H9 (cell line): Measurements from ENCODE around the gene SULT1A2. TPM values are rescaled to one million over a fixed set of nuclear protein-coding genes. Genes with fewer than 3 reads are reported as not detected.

Experiments
- DNase-seq: peaks from one replicate; pipeline ENCODE4 v3.0.0-alpha.2; 2017
- H2AFZ ChIP-seq: one replicate; pipeline ENCODE4 v1.6.1; 2013; ENCODE audit warnings: mild to moderate bottlenecking, low read length, control low read depth, moderate library complexity
- H2AK5ac ChIP-seq: 2 replicates; pipeline ENCODE4 v1.6.1; 2013; ENCODE audit warnings: low read length, control low read depth, mixed read lengths; ENCODE audit not compliant: insufficient read length
- H2BK120ac ChIP-seq: one replicate; pipeline ENCODE4 v1.6.1; 2013; ENCODE audit warnings: low read depth, mild to moderate bottlenecking, low read length, control low read depth, inconsistent platforms; ENCODE audit not compliant: poor library complexity, severe bottlenecking
- H2BK12ac ChIP-seq: 2 replicates; pipeline ENCODE4 v1.6.1; 2013; ENCODE audit warnings: low read length, control low read depth, mixed read lengths, low read depth; ENCODE audit not compliant: insufficient read length
- H2BK15ac ChIP-seq: 2 replicates; pipeline ENCODE4 v1.6.1; 2013; ENCODE audit warnings: low read depth, low read length, control low read depth
- H2BK20ac ChIP-seq: one replicate; pipeline ENCODE4 v1.6.1; 2013; ENCODE audit warnings: low read depth, mild to moderate bottlenecking, low read length, control low read depth, inconsistent platforms; ENCODE audit not compliant: poor library complexity, severe bottlenecking
- H2BK5ac ChIP-seq: 2 replicates; pipeline ENCODE4 v1.6.1; 2013; ENCODE audit warnings: low read length, control low read depth, mixed read lengths; ENCODE audit not compliant: insufficient read length
- H3K14ac ChIP-seq: 2 replicates; pipeline ENCODE4 v1.6.1; 2013; ENCODE audit warnings: low read length, control low read depth; ENCODE audit not compliant: insufficient read depth
- H3K18ac ChIP-seq: 2 replicates; pipeline ENCODE4 v1.6.1; 2013; ENCODE audit warnings: low read depth, mild to moderate bottlenecking, mixed read lengths, low read length, control low read depth; ENCODE audit not compliant: insufficient read length
- H3K23ac ChIP-seq: 2 replicates; pipeline ENCODE4 v1.6.1; 2013; ENCODE audit warnings: low read length, control low read depth, mixed read lengths, low read depth; ENCODE audit not compliant: insufficient read length
- H3K23me2 ChIP-seq: 2 replicates; pipeline ENCODE4 v1.6.1; 2013; ENCODE audit warnings: low read depth, mild to moderate bottlenecking, mixed read lengths, low read length, control low read depth; ENCODE audit not compliant: insufficient read length, poor library complexity, severe bottlenecking
- H3K27ac ChIP-seq: 2 replicates; pipeline ENCODE4 v1.5.1; 2013; ENCODE audit warnings: low read length, control low read depth, mixed read lengths, low read depth; ENCODE audit not compliant: insufficient read length
- H3K27me3 ChIP-seq: 2 replicates; pipeline ENCODE4 v1.6.1; 2013; ENCODE audit warnings: low read length, control low read depth, inconsistent platforms; ENCODE audit not compliant: insufficient read depth
- H3K4ac ChIP-seq: 2 replicates; pipeline ENCODE4 v1.6.1; 2013; ENCODE audit warnings: low read depth, mild to moderate bottlenecking, control low read depth, inconsistent platforms, low read length, moderate library complexity
- H3K4me1 ChIP-seq: 2 replicates; pipeline ENCODE4 v1.6.1; 2013; ENCODE audit warnings: low read length, control low read depth, inconsistent platforms; ENCODE audit not compliant: insufficient read depth
- H3K4me2 ChIP-seq: 2 replicates; pipeline ENCODE4 v1.6.1; 2013; ENCODE audit warnings: low read length, control low read depth, mixed read lengths; ENCODE audit not compliant: insufficient read length, insufficient read depth
- H3K56ac ChIP-seq: 2 replicates; pipeline ENCODE4 v1.6.1; 2013; ENCODE audit warnings: low read depth, mild to moderate bottlenecking, mixed read lengths, low read length, control low read depth; ENCODE audit not compliant: insufficient read length
- H3K79me1 ChIP-seq: 2 replicates; pipeline ENCODE4 v1.6.1; 2013; ENCODE audit warnings: low read depth, mild to moderate bottlenecking, moderate library complexity, low read length, control low read depth, inconsistent platforms; ENCODE audit not compliant: insufficient read depth, poor library complexity, severe bottlenecking
- H3K79me2 ChIP-seq: 2 replicates; pipeline ENCODE4 v1.6.1; 2013; ENCODE audit warnings: low read length, control low read depth, inconsistent platforms; ENCODE audit not compliant: insufficient read depth
- H3K9ac ChIP-seq: 2 replicates; pipeline ENCODE4 v1.6.1; 2013; ENCODE audit warnings: low read length, control low read depth, mixed read lengths; ENCODE audit not compliant: insufficient read length; ENCODE audit errors: extremely low read depth
- H3K9me3 ChIP-seq: one replicate; pipeline ENCODE4 v1.6.1; 2013; ENCODE audit warnings: low read depth, low read length, inconsistent platforms; ENCODE audit not compliant: control insufficient read depth
- H3T11ph ChIP-seq: one replicate; pipeline ENCODE4 v1.6.1; 2013; ENCODE audit warnings: mild to moderate bottlenecking, low read length, control low read depth, inconsistent platforms
- H4K20me1 ChIP-seq: one replicate; pipeline ENCODE4 v1.6.1; 2013; ENCODE audit not compliant: control insufficient read depth, insufficient read length, insufficient read depth
- H4K5ac ChIP-seq: 2 replicates; pipeline ENCODE4 v1.6.1; 2013; ENCODE audit warnings: low read depth, mild to moderate bottlenecking, mixed read lengths, low read length, control low read depth; ENCODE audit not compliant: insufficient read length
- H4K8ac ChIP-seq: replicated peaks from 2 replicates; pipeline ENCODE4 v1.6.1; 2013; ENCODE audit warnings: low read length, control low read depth, mixed read lengths, low read depth; ENCODE audit not compliant: insufficient read length
- H4K91ac ChIP-seq: 2 replicates; pipeline ENCODE4 v1.6.1; 2013; ENCODE audit warnings: low read depth, mild to moderate bottlenecking, moderate library complexity, mixed read lengths, low read length, control low read depth; ENCODE audit not compliant: insufficient read length
- H3K27ac Mint-ChIP-seq, 3 experiments: 2 replicates in 2 of 3; 3 replicates in 1 of 3; pipeline ENCODE4 v1.8.0; 2020 to 2021; ENCODE audit warnings: mixed read lengths in 3 of 3, mild to moderate bottlenecking in 1 of 3, moderate library complexity in 1 of 3
- H3K27me3 Mint-ChIP-seq: 2 replicates; pipeline ENCODE4 v1.8.0; 2021; ENCODE audit warnings: low read depth, mild to moderate bottlenecking, moderate library complexity, mixed read lengths
- H3K36me3 Mint-ChIP-seq, 3 experiments: 2 replicates in 2 of 3; 3 replicates in 1 of 3; pipeline ENCODE4 v1.8.0; 2020 to 2021; ENCODE audit warnings: low read depth in 3 of 3, mixed read lengths in 3 of 3; ENCODE audit not compliant: insufficient read depth in 1 of 3
- H3K4me1 Mint-ChIP-seq, 2 experiments: 2 replicates each; pipeline ENCODE4 v1.8.0; 2020; ENCODE audit warnings: mixed read lengths in 2 of 2
- H3K4me3 Mint-ChIP-seq, 2 experiments: 2 replicates in 1 of 2; 3 replicates in 1 of 2; pipeline ENCODE4 v1.8.0; 2020 to 2021; ENCODE audit warnings: mild to moderate bottlenecking in 2 of 2, mixed read lengths in 2 of 2, moderate library complexity in 1 of 2
- H3K9me3 Mint-ChIP-seq, 2 experiments: 2 replicates in 1 of 2; 3 replicates in 1 of 2; pipeline ENCODE4 v1.8.0; 2020; ENCODE audit warnings: mild to moderate bottlenecking in 2 of 2, mixed read lengths in 2 of 2, moderate library complexity in 1 of 2
- WGBS: extraction: QIAGEN DNeasy Blood & Tissue Kit; methylation state at CpG from one replicate; pipeline ENCODE4 v1.1.7; 2013; ENCODE audit warnings: missing lambda C conversion rate, low lambda C conversion rate, mixed read lengths; ENCODE audit not compliant: insufficient read length; ENCODE audit errors: extremely low coverage; 5-methylcytosine and 5-hydroxymethylcytosine counted together
- total RNA-seq: library from RNA; stranded (reverse); gene quantifications from 2 replicates; pipeline ENCODE4 v1.2.1, GENCODE V29; 2021
- TF ChIP-seq, protein P1 (sequence below): fragments of 200-600 bp; sonication (generic); conservative IDR thresholded peaks from 3 replicates; pipeline ENCODE4 v1.8.0; 2021; ENCODE audit warnings: antibody characterized with exemption, mild to moderate bottlenecking

Gene SULT1A2
- total RNA-seq, 1 experiment from 2014 or later: 0.66 TPM

GRCh38 chr16:28575446-28576109 is 21.3 kb downstream of the SULT1A2 start:
- peaks cover 27 to 28% of the 10 kb centered on the region in 2 experiments for H3K4me1 Mint-ChIP-seq
- no peaks in the 10 kb centered on the region for H4K20me1 ChIP-seq
- no peak overlapping the region for H3K27ac ChIP-seq
- peaks cover 0 to 3% (median 2%) of the 10 kb centered on the region in 3 experiments; a peak in 2 of 7 replicates for H3K36me3 Mint-ChIP-seq
- H2AK5ac ChIP-seq: no peak overlapping the region
- H2BK12ac ChIP-seq: no peak overlapping the region
- no peak for DNase-seq
- H3K23me2 ChIP-seq: no peaks in the 10 kb centered on the region
- WGBS: no CpG with 5 or more reads among the region's 8 CpGs
- TF ChIP-seq, protein P1, sequence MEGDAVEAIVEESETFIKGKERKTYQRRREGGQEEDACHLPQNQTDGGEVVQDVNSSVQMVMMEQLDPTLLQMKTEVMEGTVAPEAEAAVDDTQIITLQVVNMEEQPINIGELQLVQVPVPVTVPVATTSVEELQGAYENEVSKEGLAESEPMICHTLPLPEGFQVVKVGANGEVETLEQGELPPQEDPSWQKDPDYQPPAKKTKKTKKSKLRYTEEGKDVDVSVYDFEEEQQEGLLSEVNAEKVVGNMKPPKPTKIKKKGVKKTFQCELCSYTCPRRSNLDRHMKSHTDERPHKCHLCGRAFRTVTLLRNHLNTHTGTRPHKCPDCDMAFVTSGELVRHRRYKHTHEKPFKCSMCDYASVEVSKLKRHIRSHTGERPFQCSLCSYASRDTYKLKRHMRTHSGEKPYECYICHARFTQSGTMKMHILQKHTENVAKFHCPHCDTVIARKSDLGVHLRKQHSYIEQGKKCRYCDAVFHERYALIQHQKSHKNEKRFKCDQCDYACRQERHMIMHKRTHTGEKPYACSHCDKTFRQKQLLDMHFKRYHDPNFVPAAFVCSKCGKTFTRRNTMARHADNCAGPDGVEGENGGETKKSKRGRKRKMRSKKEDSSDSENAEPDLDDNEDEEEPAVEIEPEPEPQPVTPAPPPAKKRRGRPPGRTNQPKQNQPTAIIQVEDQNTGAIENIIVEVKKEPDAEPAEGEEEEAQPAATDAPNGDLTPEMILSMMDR: no peak
- no peak overlapping the region for H3T11ph ChIP-seq
- no peaks in the 10 kb centered on the region for H3K27me3 Mint-ChIP-seq
- no peaks in the 10 kb centered on the region for H3K27me3 ChIP-seq
- no peak overlapping the region for H2BK5ac ChIP-seq
- H3K4me2 ChIP-seq: no peak overlapping the region
- no peak overlapping the region for H3K9ac ChIP-seq
- no peak overlapping the region for H2AFZ ChIP-seq
- no peak overlapping the region for H4K91ac ChIP-seq
- H3K9me3 ChIP-seq: no peaks in the 10 kb centered on the region
- no peak overlapping the region for H2BK20ac ChIP-seq
- H3K18ac ChIP-seq: no peak overlapping the region
- H4K8ac ChIP-seq: no peak overlapping the region
- H3K4me3 Mint-ChIP-seq: no peak overlapping the region
- H3K27ac Mint-ChIP-seq: no peak overlapping the region; a peak in 1 of 7 replicates
- H4K5ac ChIP-seq: no peak overlapping the region
- H3K79me2 ChIP-seq: no peaks in the 10 kb centered on the region
- no peak overlapping the region for H2BK15ac ChIP-seq
- no peaks in the 10 kb centered on the region; the same call in 1 of the 2 replicates for H3K4me1 ChIP-seq
- H2BK120ac ChIP-seq: no peak overlapping the region
- H3K14ac ChIP-seq: no peak overlapping the region
- no peak overlapping the region for H3K23ac ChIP-seq
- H3K56ac ChIP-seq: no peak overlapping the region
- H3K4ac ChIP-seq: no peak overlapping the region
- no peaks in the 10 kb centered on the region for H3K9me3 Mint-ChIP-seq
- no peaks in the 10 kb centered on the region for H3K79me1 ChIP-seq
